ENCODE measurements around the gene ATP8A2. TPM values are rescaled to one million over a fixed set of nuclear protein-coding genes. Genes with fewer than 3 reads are reported as not detected.

Gene ATP8A2
- total RNA-seq, 1 donor from 2014 or later: not detected

DNA sequence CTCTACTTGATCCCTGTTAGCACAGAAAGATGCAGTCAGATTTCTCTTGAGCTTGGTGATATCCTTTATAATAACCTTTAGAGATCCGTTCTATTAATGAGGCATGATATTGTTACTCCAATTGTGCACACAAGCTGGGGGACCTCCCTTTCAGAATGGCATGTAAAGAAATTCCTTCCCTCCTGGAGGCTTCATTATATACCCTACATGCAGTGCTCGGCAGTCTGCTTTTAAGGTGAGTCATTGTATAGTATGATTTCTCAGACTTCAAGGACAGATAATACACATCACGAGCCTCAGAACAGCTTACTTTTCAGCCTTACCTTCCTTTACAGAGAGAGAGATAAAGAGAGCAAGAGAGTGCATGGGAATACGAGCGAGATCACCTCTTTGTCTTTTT lies 261.3 kb downstream of the ATP8A2 start:
- H3K27me3 ChIP-seq (ENCODE audit: control insufficient read depth, insufficient read depth, low read length): no peaks in the 10 kb centered on the region
- FAIRE-seq: no peak
- no peak for DNase-seq (ENCODE audit: low read depth)
- no peak overlapping the region for H3K4me3 ChIP-seq (ENCODE audit: low read depth, low read length)
- no peaks in the 10 kb centered on the region for H3K36me3 ChIP-seq (ENCODE audit: control insufficient read depth, insufficient read depth, low read length)
- no peak for TF ChIP-seq CTCF (IDR thresholded peaks at IDR 0.05; ENCODE audit: insufficient read depth, low read length, severe bottlenecking)

DNA sequence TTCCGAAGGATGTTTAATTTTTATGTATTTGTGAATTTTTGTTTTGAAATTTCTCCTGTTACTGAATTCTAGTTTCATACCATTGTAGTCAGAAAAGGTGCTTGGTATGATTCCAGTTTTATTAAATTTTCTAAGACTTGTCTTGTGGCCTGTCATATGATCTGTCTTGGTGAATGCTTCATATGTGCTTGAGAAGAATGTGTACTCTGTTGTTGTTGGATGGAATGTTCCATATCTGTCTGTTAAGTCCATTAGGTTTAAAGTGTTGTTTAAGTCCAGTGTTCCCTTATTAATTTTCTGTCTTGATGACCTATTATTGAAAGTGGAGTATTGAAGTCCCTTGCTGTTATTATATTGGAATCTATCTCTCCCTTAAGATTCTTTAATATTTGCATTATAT lies 273.9 kb downstream of the ATP8A2 start:
- DNase-seq (ENCODE audit: low read depth) (no peak), FAIRE-seq (no peak)
- TF ChIP-seq CTCF (IDR thresholded peaks at IDR 0.05; ENCODE audit: insufficient read depth, low read length, severe bottlenecking): no peak
- Histone ChIP-seq H3K36me3 (ENCODE audit: control insufficient read depth, insufficient read depth, low read length) (no peaks in the 10 kb centered on the region), H3K4me3 (ENCODE audit: low read depth, low read length) (no peak overlapping the region), H3K27me3 (ENCODE audit: control insufficient read depth, insufficient read depth, low read length) (no peaks in the 10 kb centered on the region)

DNA sequence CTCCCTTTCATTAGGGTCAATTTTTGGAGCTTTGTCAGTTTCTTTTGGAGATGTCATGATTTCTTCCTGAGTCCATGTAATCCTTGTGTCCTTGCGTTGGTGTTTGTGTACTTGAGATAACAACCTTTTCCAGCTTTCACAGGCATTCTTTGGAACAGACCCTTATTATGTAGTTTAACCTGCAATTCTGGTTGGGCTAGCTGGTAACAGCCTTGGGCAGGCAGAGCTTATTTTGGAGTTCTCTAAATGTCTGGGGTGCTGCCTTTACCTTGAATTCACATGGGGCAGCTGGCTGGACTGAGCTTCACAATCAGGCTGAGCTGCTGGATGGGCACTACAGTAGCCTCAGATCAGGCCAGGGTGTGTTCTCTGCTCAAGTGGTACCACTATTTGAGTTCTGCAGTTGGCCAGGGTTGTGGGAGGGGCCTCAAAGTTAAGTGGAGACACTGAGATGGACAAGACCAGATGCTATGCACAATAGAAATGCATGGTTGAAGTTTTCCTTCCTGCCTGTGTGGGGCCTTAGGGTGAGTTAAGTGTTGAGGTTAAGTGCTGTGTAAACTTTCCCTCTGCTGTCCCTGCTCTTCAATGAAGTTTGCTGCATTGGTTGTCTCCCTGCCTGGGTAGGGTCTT lies 277.3 kb downstream of the ATP8A2 start:
- no peaks in the 10 kb centered on the region for H3K36me3 ChIP-seq (ENCODE audit: control insufficient read depth, insufficient read depth, low read length)
- TF ChIP-seq CTCF (IDR thresholded peaks at IDR 0.05; ENCODE audit: insufficient read depth, low read length, severe bottlenecking): no peak
- no peak for FAIRE-seq
- no peak for DNase-seq (ENCODE audit: low read depth)
- no peak overlapping the region for H3K4me3 ChIP-seq (ENCODE audit: low read depth, low read length)
- no peaks in the 10 kb centered on the region for H3K27me3 ChIP-seq (ENCODE audit: control insufficient read depth, insufficient read depth, low read length)

DNA sequence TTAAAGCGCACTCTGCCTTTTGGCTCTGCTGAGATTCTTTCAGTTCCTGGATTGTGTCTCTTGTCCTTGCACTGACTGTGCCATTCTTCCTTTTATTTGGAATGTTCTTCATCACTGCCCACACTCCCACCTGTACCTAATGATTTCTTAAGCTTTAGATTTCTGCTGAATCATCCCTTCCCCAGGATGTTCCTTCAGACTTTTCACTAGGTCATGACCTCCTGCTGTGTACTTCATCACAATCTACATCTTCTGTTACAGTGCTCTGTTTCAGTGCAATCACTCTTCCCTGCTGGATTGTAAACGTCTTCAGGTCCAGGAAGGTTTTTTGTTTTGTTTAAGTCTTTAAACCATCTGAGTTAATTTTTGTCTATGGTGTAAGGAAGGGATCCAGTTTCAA lies 281.0 kb downstream of the ATP8A2 start:
- no peak for TF ChIP-seq CTCF (IDR thresholded peaks at IDR 0.05; ENCODE audit: insufficient read depth, low read length, severe bottlenecking)
- Histone ChIP-seq H3K4me3 (ENCODE audit: low read depth, low read length) (no peak overlapping the region), H3K36me3 (ENCODE audit: control insufficient read depth, insufficient read depth, low read length) (no peaks in the 10 kb centered on the region), H3K27me3 (ENCODE audit: control insufficient read depth, insufficient read depth, low read length) (no peaks in the 10 kb centered on the region)
- FAIRE-seq: no peak
- DNase-seq (ENCODE audit: low read depth): no peak

DNA sequence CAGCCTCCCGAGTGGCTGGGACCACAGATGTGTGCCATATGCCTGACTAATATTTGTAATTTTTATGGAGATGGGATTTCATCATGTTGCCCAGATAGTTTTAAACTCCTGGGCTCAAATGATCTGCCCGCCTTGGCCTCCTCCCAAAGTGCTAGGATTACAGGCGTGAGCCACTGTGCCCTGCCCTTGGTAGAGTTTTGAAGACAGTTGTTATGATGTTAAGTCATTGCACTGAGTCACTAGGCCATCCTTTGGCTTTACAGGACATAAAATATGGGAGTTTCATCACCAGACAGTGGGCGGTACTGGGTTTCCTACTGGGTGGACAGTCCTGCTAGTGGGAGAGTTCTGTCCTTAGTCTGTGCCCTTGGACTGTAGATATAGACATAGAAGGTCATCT lies 282.5 kb downstream of the ATP8A2 start:
- TF ChIP-seq CTCF (IDR thresholded peaks at IDR 0.05; ENCODE audit: insufficient read depth, low read length, severe bottlenecking): no peak
- Histone ChIP-seq H3K36me3 (ENCODE audit: control insufficient read depth, insufficient read depth, low read length) (no peaks in the 10 kb centered on the region), H3K4me3 (ENCODE audit: low read depth, low read length) (no peak overlapping the region), H3K27me3 (ENCODE audit: control insufficient read depth, insufficient read depth, low read length) (no peaks in the 10 kb centered on the region)
- FAIRE-seq (no peak), DNase-seq (ENCODE audit: low read depth) (no peak)

GRCh38 chr13:25657157-25657556 lies 285.4 kb downstream of the ATP8A2 start:
- peak; percentile 43 for FAIRE-seq
- TF ChIP-seq CTCF (IDR thresholded peaks at IDR 0.05; ENCODE audit: insufficient read depth, low read length, severe bottlenecking): no peak
- DNase-seq (ENCODE audit: low read depth): no peak
- H3K4me3 ChIP-seq (ENCODE audit: low read depth, low read length): no peak overlapping the region
- H3K27me3 ChIP-seq (ENCODE audit: control insufficient read depth, insufficient read depth, low read length): no peaks in the 10 kb centered on the region
- no peaks in the 10 kb centered on the region for H3K36me3 ChIP-seq (ENCODE audit: control insufficient read depth, insufficient read depth, low read length)
